Right atrium auricular region (tissue), 2 donors: ENCODE measurements around the gene TRIM63. TPM values are rescaled to one million over a fixed set of nuclear protein-coding genes. Genes with fewer than 3 reads are reported as not detected.

Source experiments
- DNase-seq: peaks from one replicate; pipeline ENCODE4 v3.0.0-alpha.2; 2019; ENCODE audit warnings: low spot score
- H3K27ac ChIP-seq, 2 donors: fragments of 200-600 bp; sonication (generic); 1 replicate in 1 of 2; 2 replicates in 1 of 2; pipeline ENCODE4 v1.5.1; 2016 to 2019
- H3K27me3 ChIP-seq, 2 donors: fragments of 200-600 bp; sonication (generic); one replicate each; pipeline versions ENCODE4 v1.5.1 to v1.6.0; 2017 to 2019
- H3K36me3 ChIP-seq: fragments of 200-600 bp; sonication (generic); one replicate; pipeline ENCODE4 v1.5.1; 2016
- H3K4me1 ChIP-seq, 2 donors: fragments of 200-600 bp; sonication (generic); one replicate each; pipeline versions ENCODE4 v1.5.1 to v1.6.0; 2017 to 2019
- H3K4me3 ChIP-seq, 2 donors: fragments of 200-600 bp; sonication (generic); 1 replicate in 1 of 2; 2 replicates in 1 of 2; pipeline ENCODE4 v1.5.1; 2017 to 2019; ENCODE audit warnings: mild to moderate bottlenecking in 1 of 2, moderate library complexity in 1 of 2
- H3K9me3 ChIP-seq, 2 donors: fragments of 200-600 bp; sonication (generic); one replicate each; pipeline ENCODE4 v1.5.1; 2019
- CTCF ChIP-seq, 2 donors: fragments of 200-600 bp; sonication (generic); IDR thresholded peaks; one replicate each; pipeline ENCODE4 v1.5.1; 2019; ENCODE audit warnings: antibody characterized with exemption in 2 of 2
- total RNA-seq, 2 donors: library from RNA; depleted of rRNA; stranded (reverse); fragments of >200 nt; gene quantifications; one replicate each; pipeline ENCODE4 v1.1.0, GENCODE V29; 2016

Gene TRIM63
- total RNA-seq, 2 donors from 2014 or later = 118 to 151 TPM

- H3K36me3 ChIP-seq = peaks cover 34% of the 10 kb centered on the region
- peaks cover 0 to 26% of the 10 kb centered on the region in 2 donors for H3K4me1 ChIP-seq
- H3K4me3 ChIP-seq = no peak overlapping the region
- peak overlapping the region; percentile 27 to 58 for H3K27ac ChIP-seq
- no peak for DNase-seq
- TF ChIP-seq CTCF (IDR thresholded peaks at IDR 0.05) = no peak
- no peaks in the 10 kb centered on the region for H3K9me3 ChIP-seq
- peaks cover 0 to 9% of the 10 kb centered on the region in 2 donors for H3K27me3 ChIP-seq
These were observed 17.7 kb downstream of the TRIM63 start for GRCh38 chr1:26049531-26050247.

GRCh38 chr1:26047278-26047874 is 20.1 kb downstream of the TRIM63 start:
- Histone ChIP-seq H3K36me3 (peaks cover 10% of the 10 kb centered on the region), H3K9me3 (no peaks in the 10 kb centered on the region), H3K27me3 (peaks cover 0 to 9% of the 10 kb centered on the region in 2 donors), H3K27ac (no peak overlapping the region), H3K4me1 (peaks cover 0 to 20% of the 10 kb centered on the region in 2 donors), H3K4me3 (no peak overlapping the region)
- no peak for TF ChIP-seq CTCF (IDR thresholded peaks at IDR 0.05)
- no peak for DNase-seq

- no peaks in the 10 kb centered on the region for H3K9me3 ChIP-seq
- no peak overlapping the region for H3K27ac ChIP-seq
- H3K4me1 ChIP-seq = peaks cover 0 to 20% of the 10 kb centered on the region in 2 donors
- H3K27me3 ChIP-seq = peaks cover 0 to 9% of the 10 kb centered on the region in 2 donors
- no peak for TF ChIP-seq CTCF (IDR thresholded peaks at IDR 0.05)
- peaks cover 1% of the 10 kb centered on the region for H3K36me3 ChIP-seq
- H3K4me3 ChIP-seq = peak overlapping the region; percentile 12 to 38
- DNase-seq = no peak
These were observed 21.0 kb downstream of the TRIM63 start for GRCh38 chr1:26046246-26047095.

- no peaks in the 10 kb centered on the region for H3K36me3 ChIP-seq
- no peak for DNase-seq
- H3K27ac ChIP-seq = no peak within 1 kb of the TSS
- peaks cover 0 to 9% of the 10 kb centered on the region in 2 donors for H3K27me3 ChIP-seq
- TF ChIP-seq CTCF (IDR thresholded peaks at IDR 0.05) = no peak
- H3K4me1 ChIP-seq = peaks cover 0 to 20% of the 10 kb centered on the region in 2 donors
- H3K9me3 ChIP-seq = no peaks in the 10 kb centered on the region
- peak within 1 kb of the TSS; percentile 12 to 38 for H3K4me3 ChIP-seq
These were observed 21.6 kb downstream of the TRIM63 start, which contains the start of gene SLC30A2 for GRCh38 chr1:26045722-26046245. TSS of gene SLC30A2 (minus strand) at chr1:26046118. CDS start at chr1:26045896, 222 bp downstream.

GRCh38 chr1:26044971-26045721 is 22.3 kb downstream of the TRIM63 start:
- Histone ChIP-seq H3K4me3 (peak overlapping the region in 1 of 2 donors; percentile 38), H3K9me3 (no peaks in the 10 kb centered on the region), H3K36me3 (no peaks in the 10 kb centered on the region), H3K27me3 (peaks cover 0 to 9% of the 10 kb centered on the region in 2 donors), H3K27ac (no peak overlapping the region), H3K4me1 (peaks cover 0 to 20% of the 10 kb centered on the region in 2 donors)
- no peak for DNase-seq
- TF ChIP-seq CTCF (IDR thresholded peaks at IDR 0.05) = no peak
